Erythroblast (primary cell): ENCODE results near the gene PRKAR2B.

Experiments
- GATA1 ChIP-seq: IDR thresholded peaks from 2 replicates; pipeline ENCODE4 v1.6.1; 2011; ENCODE audit warnings: low read depth, mild to moderate bottlenecking, control low read depth, low read length, moderate library complexity
- POLR2A ChIP-seq: IDR thresholded peaks from 2 replicates; pipeline ENCODE4 v1.6.1; 2011; ENCODE audit warnings: mild to moderate bottlenecking, low read length

DNA sequence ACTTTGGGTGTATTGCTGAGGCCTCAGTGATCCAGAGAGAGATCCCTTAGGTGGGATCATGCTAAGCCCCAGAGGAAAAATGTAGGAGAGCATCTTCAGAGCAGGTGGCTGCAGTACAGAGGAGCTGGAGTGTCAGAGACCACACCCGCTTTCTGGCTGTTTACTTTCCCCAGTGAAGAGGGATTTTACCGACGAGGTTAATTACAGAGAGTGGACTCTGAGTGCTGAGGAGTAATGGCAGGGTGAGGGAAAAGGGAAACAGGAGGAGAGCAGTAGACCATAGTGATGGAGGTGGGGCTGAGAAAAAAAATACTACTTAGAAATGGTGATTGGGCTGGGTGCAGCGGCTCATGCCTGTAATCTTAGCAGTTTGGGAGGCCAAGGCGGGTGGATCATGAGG is 81.0 kb downstream of the PRKAR2B start:
- TF ChIP-seq POLR2A (no peak), GATA1 (no peak)
